ENCODE measurements around the gene MORN5.

The MORN5 gene

GRCh38 chr9:122143876-122144405, 15.8 kb upstream of the MORN5 start:
- DNase-seq (ENCODE audit: low read depth), result no peak

DNA sequence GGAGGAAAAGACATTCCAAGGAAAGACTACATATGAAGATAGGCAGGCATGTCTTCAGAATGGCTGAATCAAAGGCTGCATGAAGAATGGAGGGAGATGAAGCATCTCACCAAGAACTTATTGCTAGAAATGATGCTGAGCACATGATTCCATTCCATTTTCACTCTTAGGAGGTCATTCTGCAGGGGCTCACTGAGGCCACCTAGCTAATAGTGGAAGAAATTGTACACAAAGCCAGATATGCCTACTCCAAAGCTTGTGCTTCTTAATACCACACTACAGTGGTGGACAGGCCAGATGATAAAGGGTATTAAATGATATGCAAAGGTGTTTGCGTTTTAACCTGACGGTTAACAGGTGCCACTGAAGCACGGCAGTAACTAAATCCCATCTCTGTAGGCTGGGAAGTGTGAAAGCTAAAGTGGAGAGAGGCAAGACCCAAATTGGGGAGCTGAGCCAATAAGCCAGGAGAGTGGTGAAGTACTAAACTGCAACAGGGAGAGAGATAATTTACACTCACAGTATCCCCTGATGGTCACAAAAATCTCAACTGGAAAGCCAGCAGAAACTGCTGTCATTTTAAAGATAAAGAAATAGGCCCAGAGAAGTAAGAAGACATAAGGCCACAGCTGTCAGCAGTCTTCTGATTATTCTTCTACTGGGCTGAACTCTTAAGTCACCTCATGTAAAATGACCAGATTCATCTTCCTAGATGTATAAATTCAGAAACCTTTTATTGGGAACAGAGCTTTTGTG, 14.7 kb upstream of the MORN5 start:
- DNase-seq (ENCODE audit: low read depth), result peak; percentile 12

DNA sequence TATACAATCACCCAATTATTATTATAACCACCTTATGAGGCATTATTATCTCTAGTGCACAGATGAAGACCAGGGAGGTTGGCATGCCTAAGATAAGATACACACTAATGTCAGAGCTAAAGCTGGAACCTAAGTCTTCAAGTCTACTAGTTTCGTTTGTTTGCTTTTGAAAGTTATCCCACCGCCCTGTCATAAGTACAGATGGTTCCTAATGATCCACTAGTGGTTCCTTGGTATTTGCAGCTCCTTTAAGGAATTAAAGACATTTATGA, 14.2 kb upstream of the MORN5 start:
- no peak for DNase-seq (ENCODE audit: low read depth)

- no peak for DNase-seq (ENCODE audit: low read depth)
These were observed 8.4 kb upstream of the MORN5 start for GRCh38 chr9:122151267-122151828.

DNA sequence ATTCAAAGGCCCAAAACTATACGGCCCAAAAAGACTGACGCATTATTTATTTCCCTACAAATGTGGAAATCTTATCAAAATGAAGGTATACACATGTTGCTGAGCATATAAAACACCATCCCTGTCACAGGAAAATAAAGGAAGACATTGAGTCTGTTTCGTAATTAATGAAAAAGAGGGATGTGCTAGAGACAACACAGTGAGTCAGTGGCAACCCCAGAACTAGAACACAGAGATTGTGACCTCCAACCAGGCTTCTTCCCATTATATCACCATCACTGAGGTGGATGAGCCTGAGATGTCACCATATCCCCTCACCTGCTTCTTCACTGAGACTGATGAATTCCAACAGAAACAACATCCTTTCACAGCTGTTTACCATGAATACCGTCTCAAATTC, 3.9 kb upstream of the MORN5 start:
- DNase-seq (ENCODE audit: low read depth), result peak; percentile 35

DNA sequence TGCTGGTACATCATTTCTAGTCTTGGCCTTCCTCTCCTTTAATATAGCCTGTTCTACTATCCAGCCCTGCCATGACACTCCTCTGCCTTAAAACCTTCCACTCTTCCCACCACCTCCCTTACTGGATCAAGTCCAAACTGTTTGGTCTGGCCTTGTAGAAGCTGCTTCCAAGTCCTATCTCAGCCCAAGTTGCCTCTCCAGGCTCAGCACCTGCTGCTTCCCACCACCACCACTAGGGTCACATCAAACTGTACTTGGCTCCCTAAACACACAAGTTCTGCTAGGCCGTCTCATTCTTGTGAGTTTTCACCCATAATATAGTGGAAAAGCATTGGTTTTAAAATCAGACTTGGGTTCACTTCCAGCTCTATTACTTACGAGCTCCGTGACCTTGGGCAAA, 1.5 kb upstream of the MORN5 start:
- DNase-seq (ENCODE audit: low read depth), result peak; percentile 50

GRCh38 chr9:122159925-122160246, 178 bp downstream of the MORN5 start:
- DNase-seq (ENCODE audit: low read depth), result no peak

- DNase-seq (ENCODE audit: low read depth), result no peak
These were observed 2.7 kb downstream of the MORN5 start for GRCh38 chr9:122162415-122162814.

GRCh38 chr9:122164286-122164685, 4.6 kb downstream of the MORN5 start:
- no peak for DNase-seq (ENCODE audit: low read depth)

DNA sequence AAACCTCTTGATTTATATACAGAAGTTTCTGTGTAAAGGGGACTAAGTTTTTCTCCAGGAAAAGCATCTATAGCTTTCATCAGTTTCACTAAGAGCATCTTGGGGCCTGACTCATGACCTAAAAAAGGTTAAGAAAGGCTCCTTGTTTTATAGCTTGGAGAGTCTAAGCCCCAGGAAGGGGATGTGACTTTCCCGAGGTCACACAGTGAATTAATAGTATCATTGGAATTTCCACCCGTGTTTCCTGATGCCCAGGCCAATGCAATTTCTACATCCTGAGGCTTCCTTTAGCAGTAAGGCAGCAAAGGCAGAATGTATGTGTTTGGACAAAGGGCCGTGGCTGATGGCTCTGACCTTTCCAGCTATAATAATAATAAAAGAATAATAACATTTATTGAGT, 8.6 kb downstream of the MORN5 start:
- peak; percentile 18 for DNase-seq (ENCODE audit: low read depth)

- no peak for DNase-seq (ENCODE audit: low read depth)
These were observed 12.4 kb downstream of the MORN5 start for GRCh38 chr9:122172131-122172530.

DNA sequence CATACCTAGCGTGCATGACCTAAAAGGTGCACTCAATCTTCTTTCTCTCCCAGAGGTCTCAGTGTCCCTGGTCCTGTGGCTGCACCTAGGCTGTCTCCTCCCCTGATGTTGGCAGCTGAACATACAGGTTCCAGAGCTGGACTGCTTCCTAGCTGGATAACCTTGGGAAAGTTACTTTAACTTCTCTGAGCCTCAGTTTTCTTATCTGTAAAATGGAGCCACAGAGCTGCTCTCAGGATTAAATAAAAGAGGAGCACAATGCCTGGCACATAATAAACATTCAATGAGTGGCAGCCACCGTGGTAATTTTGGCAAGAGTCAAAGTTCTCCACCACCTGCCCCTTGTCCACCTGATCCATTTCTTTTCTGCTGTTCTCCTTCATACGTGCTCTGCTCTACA, 14.0 kb downstream of the MORN5 start:
- no peak for DNase-seq (ENCODE audit: low read depth)

GRCh38 chr9:122176916-122177315, 17.2 kb downstream of the MORN5 start:
- no peak for DNase-seq (ENCODE audit: low read depth)

GRCh38 chr9:122179054-122179689, 19.5 kb downstream of the MORN5 start:
- DNase-seq (ENCODE audit: low read depth), result no peak

DNA sequence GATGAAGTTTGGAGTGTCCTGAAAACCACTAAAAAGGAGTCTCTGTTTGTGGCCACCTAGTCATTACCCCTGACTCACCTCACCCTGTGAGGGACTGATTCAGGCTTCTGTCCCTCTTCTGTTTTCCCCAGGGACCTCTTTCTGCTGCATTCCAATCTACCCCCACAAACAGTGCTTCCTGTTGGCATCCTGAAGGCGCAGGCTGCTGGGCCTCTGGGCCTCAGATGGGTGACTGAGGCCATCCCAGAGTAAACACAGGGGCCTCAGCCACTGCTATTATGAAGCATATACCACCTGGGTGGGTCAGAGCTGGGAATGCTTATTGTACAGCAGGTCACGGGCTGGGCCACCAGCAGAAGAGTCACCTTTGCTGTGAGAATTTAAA, 20.0 kb downstream of the MORN5 start:
- no peak for DNase-seq (ENCODE audit: low read depth)

- DNase-seq (ENCODE audit: low read depth), result peak; percentile 89
These were observed 20.9 kb downstream of the MORN5 start for GRCh38 chr9:122180633-122181032.

- DNase-seq (ENCODE audit: low read depth), result no peak
These were observed 23.8 kb downstream of the MORN5 start for GRCh38 chr9:122183501-122183900.

DNA sequence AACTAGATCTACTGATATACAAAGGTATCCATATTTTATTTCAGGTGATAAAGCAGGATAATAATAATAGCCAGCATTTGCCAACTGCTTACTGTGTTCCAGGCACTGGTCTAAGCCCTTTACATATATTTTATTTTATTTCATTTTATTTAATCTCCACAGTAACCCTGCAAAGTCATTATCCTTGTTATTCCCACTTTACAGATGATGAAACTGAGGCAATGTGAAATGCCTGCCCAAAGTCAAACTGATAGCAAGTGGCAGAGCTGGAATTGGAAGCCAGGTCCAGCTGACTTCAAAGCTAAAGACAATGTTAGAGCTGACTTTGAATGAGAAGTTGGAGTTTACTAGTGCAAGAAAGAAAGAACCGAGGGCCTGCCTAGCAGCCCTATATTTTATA, 24.8 kb downstream of the MORN5 start:
- DNase-seq (ENCODE audit: low read depth), result no peak

GRCh38 chr9:122186301-122186700, 26.6 kb downstream of the MORN5 start:
- no peak for DNase-seq (ENCODE audit: low read depth)

DNA sequence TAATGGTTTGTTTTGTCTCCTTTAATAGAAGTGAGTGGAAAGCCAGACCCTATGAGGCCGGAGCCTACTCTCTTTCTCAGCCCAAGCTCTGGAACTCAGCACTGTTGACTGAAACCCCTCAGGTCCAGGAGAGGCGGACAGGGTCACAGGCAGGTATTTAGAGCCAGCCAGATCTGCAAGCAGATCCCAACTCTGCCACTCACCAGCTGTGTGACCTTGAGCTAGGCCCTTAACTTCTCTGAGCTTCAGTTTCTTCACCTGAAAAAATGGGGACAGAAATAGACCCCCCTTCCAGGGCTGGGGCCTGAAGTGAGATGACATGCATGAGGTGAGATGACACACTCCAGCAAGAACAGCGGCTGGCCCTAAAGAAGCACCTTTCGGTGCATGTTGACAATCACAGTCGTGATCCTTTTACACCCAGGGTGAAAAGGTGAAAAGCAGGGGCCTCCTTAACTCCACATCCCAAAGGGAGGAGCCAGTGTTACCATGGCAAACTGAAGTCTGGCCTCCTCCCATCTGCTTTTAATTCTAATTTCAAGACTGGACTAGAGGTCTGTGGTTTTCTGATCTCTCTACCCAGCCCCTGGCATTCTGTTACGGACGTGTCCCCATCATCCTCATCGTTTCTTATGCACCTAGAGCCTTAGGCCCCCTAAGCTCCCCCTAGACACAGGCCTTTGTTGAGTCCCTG, 27.2 kb downstream of the MORN5 start:
- no peak for DNase-seq (ENCODE audit: low read depth)

- DNase-seq (ENCODE audit: low read depth), result no peak
These were observed 28.7 kb downstream of the MORN5 start for GRCh38 chr9:122188369-122188768.

GRCh38 chr9:122190597-122191381, 31.1 kb downstream of the MORN5 start:
- DNase-seq (ENCODE audit: low read depth), result no peak

Data from amniotic epithelial cell (primary cell).